GM21528 (cell line): ENCODE results near the gene TELO2.

ENCODE experiments used
- ATAC-seq: cut with Tn5 transposase; IDR thresholded peaks from one replicate; pipeline ENCODE4 v1.9.1; 2021; ENCODE audit warnings: mild to moderate bottlenecking, moderate library complexity; ENCODE audit not compliant: unreplicated experiment, low FRiP score

Gene TELO2

DNA sequence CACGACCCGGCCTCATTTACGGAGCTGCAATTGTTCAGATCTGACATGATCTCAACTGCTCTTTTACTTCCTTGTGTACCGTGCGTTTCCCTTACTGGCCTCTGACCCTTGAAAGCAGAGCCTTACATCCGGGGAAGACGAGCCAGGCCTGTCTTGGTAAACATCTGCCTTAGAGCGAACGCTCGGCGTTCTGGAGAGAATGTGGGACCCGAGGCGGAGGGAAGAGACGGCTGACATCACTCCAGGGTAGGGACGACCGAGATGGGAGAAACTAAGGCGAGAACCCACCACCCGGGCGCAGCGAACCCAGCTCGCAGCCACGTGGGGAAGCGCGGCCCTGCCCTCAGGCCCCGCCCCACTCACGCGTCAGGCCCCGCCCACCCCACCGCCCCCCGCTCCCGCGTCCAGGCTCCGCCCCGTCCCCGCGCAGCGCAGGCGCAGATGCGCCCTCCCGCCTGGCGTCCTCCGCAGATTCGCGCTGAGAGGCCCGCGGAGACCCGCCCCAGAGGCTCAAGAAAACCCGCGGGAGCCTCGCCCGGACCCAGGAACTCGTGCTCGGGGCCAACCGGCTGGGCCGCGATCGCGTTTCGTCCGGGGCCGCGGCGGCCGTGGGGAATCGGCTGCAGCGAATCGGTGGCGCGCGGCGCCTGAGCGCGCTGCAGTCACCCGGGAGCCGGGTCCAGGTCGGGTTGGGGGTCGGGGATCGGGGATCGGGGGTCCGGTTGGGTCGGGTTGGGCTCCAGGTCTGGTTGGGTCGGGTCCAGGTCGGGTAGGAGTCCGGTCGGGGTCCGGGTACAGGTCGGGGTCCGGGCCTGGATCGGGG lies at the start of gene TELO2:
TSS of gene TELO2 (plus strand) at position 438 of the 823 bp plus-strand sequence. CDS start 922 bp downstream, outside the sequence.
- peak; percentile 50 for ATAC-seq

DNA sequence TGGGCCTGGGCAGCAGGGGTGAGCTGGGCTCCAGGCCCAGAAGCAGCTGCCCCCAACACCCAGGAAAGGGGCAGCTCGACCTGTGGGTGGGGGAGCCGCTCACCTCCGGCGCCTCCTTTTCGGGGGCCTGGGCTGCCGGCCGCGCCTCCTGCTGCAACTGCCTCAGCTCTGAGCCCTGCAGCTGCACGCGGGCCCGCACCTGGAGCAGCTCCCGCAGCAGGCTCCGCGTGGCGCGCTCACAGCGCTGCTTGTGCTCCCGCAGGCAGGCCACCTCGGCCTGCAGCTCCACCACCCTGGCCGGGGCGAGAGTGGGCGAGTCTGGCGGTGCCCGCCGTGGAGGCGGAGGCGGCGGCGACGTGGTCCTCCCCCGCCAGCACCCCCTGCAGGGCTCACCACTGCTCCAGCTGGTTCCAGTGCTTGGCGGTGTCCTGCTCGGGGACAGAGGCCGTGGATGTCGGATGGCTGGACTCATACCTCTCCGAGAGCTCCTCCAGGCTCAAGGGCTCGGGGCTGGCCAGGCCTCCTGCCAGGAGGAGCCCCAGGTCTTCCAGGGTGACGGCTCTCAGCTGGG lies 49.7 kb upstream of the TELO2 start:
- no peak for ATAC-seq

DNA sequence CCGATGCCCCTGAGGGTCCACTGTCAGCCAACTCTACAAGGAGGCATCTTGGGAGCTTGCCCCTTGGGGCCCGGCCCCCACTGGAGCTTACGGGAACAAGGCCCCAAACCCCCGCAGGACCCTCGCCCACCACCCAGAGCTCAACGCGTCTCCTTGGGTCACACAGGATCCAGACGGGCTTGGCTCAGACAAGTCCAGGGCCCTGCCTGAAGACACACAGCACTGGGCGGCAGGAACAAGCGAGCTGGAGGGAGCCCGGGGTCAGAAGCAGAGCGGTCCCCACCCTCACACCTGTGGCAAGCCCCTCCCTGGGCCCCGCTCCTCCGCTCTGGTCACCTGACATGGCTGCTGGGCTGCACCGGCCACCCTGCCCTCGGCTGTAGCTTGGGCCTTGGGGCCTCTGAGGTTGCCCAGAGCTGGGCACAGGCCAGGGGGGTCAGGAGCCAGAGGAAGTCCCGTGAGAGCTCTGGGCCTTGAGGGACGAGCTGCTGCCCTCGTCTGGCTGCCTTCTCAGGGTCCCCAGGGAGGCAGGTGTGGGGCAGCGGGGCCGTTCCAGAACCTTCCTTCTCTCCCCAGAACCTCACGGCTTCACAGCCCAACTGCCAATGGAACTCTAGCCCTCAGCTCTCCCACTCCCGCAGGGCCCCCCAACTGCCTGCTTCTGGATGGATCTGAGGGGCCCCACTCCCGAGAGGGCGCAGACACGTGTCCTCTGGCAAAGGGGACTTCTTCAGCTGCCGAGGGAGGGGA lies 49.0 kb upstream of the TELO2 start, which contains the start of gene CCDC154:
TSS of gene CCDC154 (minus strand) at position 577 of the 750 bp plus-strand sequence. CDS start at position 343, 234 bp downstream.
- no peak for ATAC-seq

- ATAC-seq = no peak
Observed at GRCh38 chr16:1444730-1445517, 48.2 kb upstream of the TELO2 start.

GRCh38 chr16:1445518-1446203 lies 47.5 kb upstream of the TELO2 start:
- ATAC-seq = no peak

GRCh38 chr16:1446296-1447080 lies 46.7 kb upstream of the TELO2 start:
- ATAC-seq = no peak

DNA sequence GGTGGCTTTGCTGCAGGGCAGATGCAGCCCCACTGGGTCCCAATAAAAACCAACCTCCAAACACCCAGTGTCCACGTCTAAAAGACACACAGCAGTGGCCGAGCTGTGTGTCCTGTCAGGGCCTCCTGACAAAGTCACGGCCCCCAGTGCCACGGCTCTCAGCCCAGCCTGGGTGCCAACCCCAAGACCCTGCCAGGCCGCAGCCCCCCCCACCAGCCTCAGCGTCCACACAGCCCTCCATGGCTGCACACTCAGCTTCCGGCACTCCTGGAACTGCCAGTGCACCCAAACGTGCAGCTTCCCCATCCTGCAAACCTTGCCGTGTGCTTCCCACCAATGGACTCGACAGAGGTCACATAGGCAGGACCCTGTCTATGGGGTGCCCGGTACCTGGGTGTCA lies 45.2 kb upstream of the TELO2 start:
- no peak for ATAC-seq

GRCh38 chr16:1448536-1449116 lies 44.5 kb upstream of the TELO2 start:
- ATAC-seq = no peak

GRCh38 chr16:1449201-1449788 lies 43.9 kb upstream of the TELO2 start:
- no peak for ATAC-seq

GRCh38 chr16:1450218-1450617 lies 42.9 kb upstream of the TELO2 start:
- no peak for ATAC-seq

GRCh38 chr16:1450841-1451240 lies 42.3 kb upstream of the TELO2 start:
- no peak for ATAC-seq

DNA sequence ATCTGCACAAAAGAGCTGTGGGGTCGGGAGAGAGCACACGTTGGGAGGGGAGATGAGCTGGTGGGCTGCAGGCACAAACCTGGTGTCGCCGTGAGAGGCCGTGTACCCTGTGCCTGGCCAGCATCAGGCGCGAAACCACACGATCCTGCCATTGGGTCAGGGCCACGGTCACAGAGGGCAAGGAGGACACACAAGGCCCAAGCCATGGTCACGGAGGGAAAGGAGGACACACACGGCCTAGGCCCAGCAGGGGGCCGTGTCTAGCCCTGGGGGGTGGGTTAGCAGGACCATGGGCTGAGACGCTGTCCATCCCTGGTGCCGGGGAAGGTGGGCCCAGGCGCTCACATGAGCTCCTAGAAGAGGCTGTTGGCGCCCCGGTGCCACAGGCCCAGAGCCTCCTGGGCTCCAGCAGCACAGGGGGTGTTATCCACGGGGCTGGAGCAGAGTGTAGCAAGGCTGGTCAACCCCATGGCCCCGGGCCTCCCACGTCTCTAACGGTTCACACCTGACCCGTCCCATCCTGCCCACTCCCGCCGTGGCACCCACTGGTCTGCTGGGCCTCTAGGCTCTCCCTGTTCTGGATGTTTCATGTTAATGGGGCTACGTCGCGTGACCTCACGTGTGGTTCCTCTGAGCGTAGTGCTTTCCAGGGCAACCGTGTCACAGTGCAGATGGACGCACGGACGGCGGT lies 41.3 kb upstream of the TELO2 start:
- ATAC-seq = no peak

- no peak for ATAC-seq
Observed at GRCh38 chr16:1452530-1452929, 40.6 kb upstream of the TELO2 start.

GRCh38 chr16:1453316-1453715 lies 39.8 kb upstream of the TELO2 start:
- ATAC-seq = no peak

GRCh38 chr16:1454561-1454960 lies 38.6 kb upstream of the TELO2 start:
- ATAC-seq = no peak

DNA sequence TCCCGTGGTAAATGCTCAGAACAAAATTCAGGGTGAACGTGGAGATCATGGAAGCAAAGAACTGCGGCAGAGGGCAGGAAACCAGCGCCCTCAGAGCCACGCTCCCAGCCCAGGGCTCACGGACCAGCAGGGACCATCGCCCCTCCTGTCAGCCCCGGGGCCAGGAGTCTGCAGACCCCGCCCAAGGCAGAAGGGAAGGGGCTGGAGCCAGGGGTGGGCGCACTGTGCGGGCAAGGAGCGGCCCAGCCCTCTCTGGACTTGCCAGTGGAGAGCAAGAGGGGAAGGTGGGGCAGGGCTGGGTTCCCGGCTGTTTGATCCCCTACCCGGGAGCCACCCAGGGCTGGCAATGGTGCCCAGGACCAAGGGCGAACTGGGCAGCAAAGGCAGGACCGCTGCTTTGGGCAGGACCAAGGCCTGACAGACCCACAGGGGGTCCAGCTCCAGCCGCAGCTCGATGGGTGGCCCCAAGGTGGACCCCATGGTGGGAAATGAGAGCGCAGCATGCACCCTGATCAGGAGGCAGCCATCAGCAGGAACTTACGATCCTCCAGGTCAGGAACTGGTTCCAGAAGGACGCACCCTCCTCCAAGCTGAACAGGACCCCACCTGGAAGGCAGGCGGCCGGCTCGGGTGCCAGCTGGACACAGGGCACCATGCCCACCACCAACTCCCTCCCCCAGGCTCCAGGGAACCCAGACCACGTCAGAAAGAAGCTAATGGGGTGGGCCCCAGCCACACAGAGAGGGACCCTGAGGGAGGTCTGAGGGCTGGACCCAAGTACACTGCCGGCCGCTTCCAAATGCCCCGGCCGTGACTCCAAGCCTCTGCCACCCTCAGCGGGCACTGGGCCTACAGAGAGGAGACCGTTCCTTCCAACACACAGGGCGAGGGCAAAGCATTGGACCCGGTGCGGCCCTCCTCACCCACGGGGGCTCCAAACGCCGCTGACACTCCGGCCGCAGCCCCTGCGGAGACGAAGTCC lies 37.7 kb upstream of the TELO2 start:
- no peak for ATAC-seq

DNA sequence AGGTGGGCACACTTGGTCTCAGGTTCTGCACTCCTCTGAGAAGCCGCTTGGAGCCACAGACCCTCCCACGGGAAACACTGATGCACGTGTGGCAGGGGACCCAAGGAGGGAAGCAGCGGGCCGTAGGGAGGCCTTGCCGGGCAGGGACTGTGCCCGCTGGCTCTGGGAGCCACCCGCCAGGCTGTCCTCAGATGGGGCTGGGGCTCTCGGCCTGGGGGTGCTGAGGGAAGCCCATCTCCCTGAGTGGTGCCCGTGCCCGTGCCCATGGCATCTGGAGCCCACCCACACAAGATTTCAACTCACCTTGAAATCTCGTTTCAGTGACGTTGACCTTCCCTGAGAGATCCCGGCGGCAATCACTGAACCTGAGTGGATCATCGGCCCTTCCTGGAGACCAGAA lies 36.2 kb upstream of the TELO2 start:
- ATAC-seq = no peak
